ENCODE results near the gene ASB10. TPM values are rescaled to one million over a fixed set of nuclear protein-coding genes. Genes with fewer than 3 reads are reported as not detected.

ASB10 gene
- polyA plus RNA-seq, 10 donors = 1.0 to 4.5 (median 3.0) TPM

Other genes starting within 250 kb of the ASB10 start
- gene KCNH2, start 208.9 kb downstream of the ASB10 start, polyA plus RNA-seq (ENCODE audit: insufficient read length in 10 of 10) = 10 to 100 TPM; 10.6 to 19.5 (median 16.0) TPM
- gene NOS3, start 196.2 kb downstream of the ASB10 start, polyA plus RNA-seq (ENCODE audit: insufficient read length in 10 of 10) = 1 to 10 TPM; 4.1 to 9.4 (median 6.6) TPM
- 1 to 10 TPM in 6 of 10 donors, under 1 TPM in 4; 0.45 to 2.0 (median 1.1) TPM for gene ATG9B, start 162.8 kb downstream of the ASB10 start, polyA plus RNA-seq (ENCODE audit: insufficient read length in 10 of 10)
- 10 to 100 TPM; 12.9 to 34.9 (median 17.6) TPM for gene ABCB8, start 158.8 kb downstream of the ASB10 start, polyA plus RNA-seq (ENCODE audit: insufficient read length in 10 of 10)
- gene ASIC3, start 138.7 kb downstream of the ASB10 start, polyA plus RNA-seq (ENCODE audit: insufficient read length in 10 of 10) = 1 to 10 TPM; 2.1 to 6.4 (median 4.3) TPM
- gene CDK5, start 129.4 kb downstream of the ASB10 start, polyA plus RNA-seq (ENCODE audit: insufficient read length in 10 of 10) = 10 to 100 TPM in 4 of 10 donors, 1 to 10 TPM in 6; 5.4 to 11.2 (median 9.4) TPM
- gene SLC4A2, start 127.7 kb downstream of the ASB10 start, polyA plus RNA-seq (ENCODE audit: insufficient read length in 10 of 10) = 10 to 100 TPM; 43.2 to 57.6 (median 53.7) TPM
- gene FASTK, start 106.4 kb downstream of the ASB10 start, polyA plus RNA-seq (ENCODE audit: insufficient read length in 10 of 10) = 10 to 100 TPM; 45.2 to 83.3 (median 64.0) TPM
- 10 to 100 TPM; 25.3 to 43.1 (median 29.8) TPM for gene TMUB1, start 103.8 kb downstream of the ASB10 start, polyA plus RNA-seq (ENCODE audit: insufficient read length in 10 of 10)
- 10 to 100 TPM; 53.5 to 84.1 (median 67.8) TPM for gene AGAP3, start 100.8 kb downstream of the ASB10 start, polyA plus RNA-seq (ENCODE audit: insufficient read length in 10 of 10)
- gene GBX1, start 19.6 kb downstream of the ASB10 start, polyA plus RNA-seq (ENCODE audit: insufficient read length in 10 of 10) = 1 to 10 TPM in 6 of 10 donors, under 1 TPM in 4; 0.66 to 3.3 (median 1.3) TPM
- gene H2BK1, start 23.2 kb upstream of the ASB10 start, polyA plus RNA-seq (ENCODE audit: insufficient read length in 10 of 10) = not detected
- gene ABCF2, start 40.0 kb upstream of the ASB10 start, polyA plus RNA-seq (ENCODE audit: insufficient read length in 10 of 10) = 10 to 100 TPM; 13.2 to 23.8 (median 18.1) TPM
- gene CHPF2, start 45.2 kb upstream of the ASB10 start, polyA plus RNA-seq (ENCODE audit: insufficient read length in 10 of 10) = 10 to 100 TPM; 16.6 to 29.8 (median 22.4) TPM
- 100 to 1,000 TPM in 9 of 10 donors, 10 to 100 TPM in 1; 96.8 to 165 (median 135) TPM for gene SMARCD3, start 61.4 kb upstream of the ASB10 start, polyA plus RNA-seq (ENCODE audit: insufficient read length in 10 of 10)
- gene NUB1, start 154.6 kb upstream of the ASB10 start, polyA plus RNA-seq (ENCODE audit: insufficient read length in 10 of 10) = 10 to 100 TPM; 31.2 to 40.8 (median 35.3) TPM
- 1 to 10 TPM; 1.7 to 7.5 (median 4.6) TPM for gene WDR86, start 222.8 kb upstream of the ASB10 start, polyA plus RNA-seq (ENCODE audit: insufficient read length in 10 of 10)